ELF-1 (cell line): Measurements from ENCODE around the gene SLC4A4.
"Not testable (repeated sequence)": the region's sequence is repeated elsewhere in the genome, so short reads cannot be mapped to it uniquely, and the experiment has no call there.

Experiments
- DNase-seq: peaks from one replicate; pipeline ENCODE4 v3.0.0-alpha.2; 2016; ENCODE audit warnings: low read depth, low spot score

Gene SLC4A4

GRCh38 chr4:71408961-71409360 lies 70.1 kb downstream of the SLC4A4 start:
- not testable (repeated sequence) for DNase-seq

- no peak for DNase-seq
Observed at GRCh38 chr4:71411981-71412380, 73.2 kb downstream of the SLC4A4 start.

GRCh38 chr4:71415491-71415890 lies 76.7 kb downstream of the SLC4A4 start:
- no peak for DNase-seq

- no peak for DNase-seq
Observed at GRCh38 chr4:71417150-71417549, 78.3 kb downstream of the SLC4A4 start.

GRCh38 chr4:71426381-71427042 lies 87.7 kb downstream of the SLC4A4 start:
- no peak for DNase-seq

GRCh38 chr4:71429106-71429505 lies 90.3 kb downstream of the SLC4A4 start:
- DNase-seq: no peak

- no peak for DNase-seq
Observed at GRCh38 chr4:71429962-71430361, 91.1 kb downstream of the SLC4A4 start.

- no peak for DNase-seq
Observed at GRCh38 chr4:71430609-71431008, 91.8 kb downstream of the SLC4A4 start.

- DNase-seq: no peak
Observed at GRCh38 chr4:71440612-71441011, 101.8 kb downstream of the SLC4A4 start.

GRCh38 chr4:71441186-71442169 lies 102.7 kb downstream of the SLC4A4 start:
- DNase-seq: no peak

- no peak for DNase-seq
Observed at GRCh38 chr4:71442336-71442735, 103.5 kb downstream of the SLC4A4 start.

- no peak for DNase-seq
Observed at GRCh38 chr4:71444395-71444794, 105.6 kb downstream of the SLC4A4 start.

- DNase-seq: no peak
Observed at GRCh38 chr4:71445811-71446210, 107.0 kb downstream of the SLC4A4 start.

GRCh38 chr4:71446479-71447081 lies 107.8 kb downstream of the SLC4A4 start:
- no peak for DNase-seq

GRCh38 chr4:71449040-71449439 lies 110.2 kb downstream of the SLC4A4 start:
- no peak for DNase-seq

- DNase-seq: no peak
Observed at GRCh38 chr4:71449878-71450277, 111.1 kb downstream of the SLC4A4 start.

- DNase-seq: no peak
Observed at GRCh38 chr4:71453531-71453930, 114.7 kb downstream of the SLC4A4 start.

GRCh38 chr4:71456841-71457240 lies 118.0 kb downstream of the SLC4A4 start:
- DNase-seq: no peak

GRCh38 chr4:71460371-71460770 lies 121.6 kb downstream of the SLC4A4 start:
- no peak for DNase-seq

- DNase-seq: no peak
Observed at GRCh38 chr4:71461422-71461821, 122.6 kb downstream of the SLC4A4 start.

GRCh38 chr4:71466775-71467174 lies 128.0 kb downstream of the SLC4A4 start:
- DNase-seq: no peak

GRCh38 chr4:71468116-71468710 lies 129.4 kb downstream of the SLC4A4 start:
- DNase-seq: no peak
